Measurements from ENCODE around the gene ARHGEF7.
A peak's percentile ranks its signal among the peaks of the same experiment; 100 is the strongest.

DNA sequence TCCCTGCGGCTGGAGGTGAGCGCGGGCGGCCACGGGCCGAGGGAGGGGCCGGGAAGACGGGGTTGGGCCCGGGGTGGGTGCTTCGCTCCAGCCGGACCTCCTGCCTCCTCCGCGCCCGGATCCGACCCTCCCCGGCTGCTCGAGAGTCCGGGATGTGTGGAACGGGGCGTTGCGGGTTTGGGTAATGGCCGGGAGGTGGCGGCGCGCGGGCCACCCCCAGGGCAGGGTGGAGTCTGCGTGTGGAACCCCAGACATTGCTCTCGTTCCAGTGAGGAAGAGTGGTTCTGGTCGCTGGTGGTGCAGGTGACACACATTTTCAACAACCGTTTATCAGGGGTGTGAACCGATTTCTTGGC, 38.8 kb downstream of the ARHGEF7 start:
- TF ChIP-seq, protein P1, sequence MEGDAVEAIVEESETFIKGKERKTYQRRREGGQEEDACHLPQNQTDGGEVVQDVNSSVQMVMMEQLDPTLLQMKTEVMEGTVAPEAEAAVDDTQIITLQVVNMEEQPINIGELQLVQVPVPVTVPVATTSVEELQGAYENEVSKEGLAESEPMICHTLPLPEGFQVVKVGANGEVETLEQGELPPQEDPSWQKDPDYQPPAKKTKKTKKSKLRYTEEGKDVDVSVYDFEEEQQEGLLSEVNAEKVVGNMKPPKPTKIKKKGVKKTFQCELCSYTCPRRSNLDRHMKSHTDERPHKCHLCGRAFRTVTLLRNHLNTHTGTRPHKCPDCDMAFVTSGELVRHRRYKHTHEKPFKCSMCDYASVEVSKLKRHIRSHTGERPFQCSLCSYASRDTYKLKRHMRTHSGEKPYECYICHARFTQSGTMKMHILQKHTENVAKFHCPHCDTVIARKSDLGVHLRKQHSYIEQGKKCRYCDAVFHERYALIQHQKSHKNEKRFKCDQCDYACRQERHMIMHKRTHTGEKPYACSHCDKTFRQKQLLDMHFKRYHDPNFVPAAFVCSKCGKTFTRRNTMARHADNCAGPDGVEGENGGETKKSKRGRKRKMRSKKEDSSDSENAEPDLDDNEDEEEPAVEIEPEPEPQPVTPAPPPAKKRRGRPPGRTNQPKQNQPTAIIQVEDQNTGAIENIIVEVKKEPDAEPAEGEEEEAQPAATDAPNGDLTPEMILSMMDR (conservative IDR thresholded peaks at IDR 0.05; ENCODE audit: low read length), result 0 out of 2 replicates have a peak, but pooled peaks have one; percentile 12
- TF ChIP-seq EZH2phosphoT487 (IDR thresholded peaks at IDR 0.05; ENCODE audit: borderline replicate concordance), result no peak
